ENCODE results near the gene KRT6A. TPM values are rescaled to one million over a fixed set of nuclear protein-coding genes. Genes with fewer than 3 reads are reported as not detected.
"Not testable (repeated sequence)": the region's sequence is repeated elsewhere in the genome, so short reads cannot be mapped to it uniquely, and the experiment has no call there.

The KRT6A gene
- total RNA-seq, 2 donors from 2014 or later, result not detected

DNA sequence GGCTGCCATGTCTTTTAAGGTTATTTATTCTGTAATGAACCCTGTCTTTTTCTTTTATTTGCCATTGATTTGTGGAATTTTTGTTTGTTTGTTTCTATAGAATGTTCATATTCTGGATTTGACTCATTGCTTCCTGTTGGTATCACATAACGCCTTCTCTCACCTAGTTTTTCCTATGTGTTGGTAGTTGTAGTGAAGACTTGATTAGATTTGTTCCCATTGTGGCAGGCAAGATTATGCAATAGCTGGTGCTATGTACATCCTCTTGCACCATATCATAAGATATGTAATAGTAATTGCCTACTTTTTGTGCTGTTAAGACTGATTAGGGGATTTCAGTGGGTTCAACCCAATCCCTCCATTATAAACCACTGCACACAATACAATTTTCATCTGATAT is 37.2 kb downstream of the KRT6A start:
- intact Hi-C loops (cut with DNase I), result no loop called here
- H3K9me3 ChIP-seq, result no peaks in the 10 kb centered on the region
- no peaks in the 10 kb centered on the region for H3K36me3 ChIP-seq
- H3K9ac ChIP-seq (ENCODE audit: low read depth in 2 of 2, low read length in 2 of 2), result no peak overlapping the region
- DNase-seq, result no peak
- no peak overlapping the region for H3K27ac ChIP-seq
- H3K4me1 ChIP-seq, result no peaks in the 10 kb centered on the region
- no peaks in the 10 kb centered on the region for H3K27me3 ChIP-seq
- no peak overlapping the region for H3K4me3 ChIP-seq
- TF ChIP-seq, protein P1, sequence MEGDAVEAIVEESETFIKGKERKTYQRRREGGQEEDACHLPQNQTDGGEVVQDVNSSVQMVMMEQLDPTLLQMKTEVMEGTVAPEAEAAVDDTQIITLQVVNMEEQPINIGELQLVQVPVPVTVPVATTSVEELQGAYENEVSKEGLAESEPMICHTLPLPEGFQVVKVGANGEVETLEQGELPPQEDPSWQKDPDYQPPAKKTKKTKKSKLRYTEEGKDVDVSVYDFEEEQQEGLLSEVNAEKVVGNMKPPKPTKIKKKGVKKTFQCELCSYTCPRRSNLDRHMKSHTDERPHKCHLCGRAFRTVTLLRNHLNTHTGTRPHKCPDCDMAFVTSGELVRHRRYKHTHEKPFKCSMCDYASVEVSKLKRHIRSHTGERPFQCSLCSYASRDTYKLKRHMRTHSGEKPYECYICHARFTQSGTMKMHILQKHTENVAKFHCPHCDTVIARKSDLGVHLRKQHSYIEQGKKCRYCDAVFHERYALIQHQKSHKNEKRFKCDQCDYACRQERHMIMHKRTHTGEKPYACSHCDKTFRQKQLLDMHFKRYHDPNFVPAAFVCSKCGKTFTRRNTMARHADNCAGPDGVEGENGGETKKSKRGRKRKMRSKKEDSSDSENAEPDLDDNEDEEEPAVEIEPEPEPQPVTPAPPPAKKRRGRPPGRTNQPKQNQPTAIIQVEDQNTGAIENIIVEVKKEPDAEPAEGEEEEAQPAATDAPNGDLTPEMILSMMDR (IDR thresholded peaks at IDR 0.05), result no peak

DNA sequence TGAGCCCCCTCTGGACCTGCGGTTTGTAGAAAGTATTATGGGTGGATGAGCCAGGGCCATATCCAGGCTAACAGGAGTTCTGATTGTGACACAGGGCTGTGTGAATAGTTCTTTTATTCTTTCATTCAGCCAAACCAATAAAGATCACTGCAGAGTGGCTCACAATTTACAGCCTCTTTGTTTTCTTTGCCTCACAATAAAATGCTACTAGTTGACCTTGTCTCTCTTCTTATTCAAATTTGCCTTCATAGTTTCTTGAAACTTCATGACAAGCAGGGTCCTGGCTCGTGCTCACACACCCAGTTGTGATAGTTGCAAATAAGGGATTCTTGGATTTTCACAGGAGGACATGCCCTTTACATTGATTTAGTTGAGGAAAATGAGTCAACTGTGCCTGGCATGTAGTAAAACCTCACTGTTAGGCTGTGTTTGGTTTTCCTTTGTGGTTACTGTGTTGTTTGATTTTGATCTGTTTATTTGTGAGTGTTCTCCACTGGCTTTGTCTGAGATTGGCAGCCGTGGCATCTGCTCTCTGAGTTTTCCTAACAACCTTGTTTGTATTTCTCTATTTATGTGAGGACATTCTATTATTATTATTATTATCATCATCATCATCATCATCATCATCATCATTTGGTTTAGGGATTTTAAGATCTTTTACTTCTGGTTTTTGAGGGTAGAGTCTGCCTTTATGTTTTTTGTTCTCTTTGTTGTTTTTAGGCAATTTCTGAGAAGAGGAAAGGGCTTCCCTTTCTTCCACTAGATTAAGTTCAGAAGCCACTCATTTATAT is 38.5 kb downstream of the KRT6A start:
- Histone ChIP-seq H3K27ac (no peak overlapping the region), H3K27me3 (no peaks in the 10 kb centered on the region), H3K4me1 (no peaks in the 10 kb centered on the region), H3K9ac (ENCODE audit: low read depth in 2 of 2, low read length in 2 of 2) (no peak overlapping the region), H3K9me3 (no peaks in the 10 kb centered on the region), H3K36me3 (no peaks in the 10 kb centered on the region), H3K4me3 (no peak overlapping the region)
- TF ChIP-seq, protein P1 (IDR thresholded peaks at IDR 0.05), result no peak
- intact Hi-C loops (cut with DNase I), result no loop called here
- no peak for DNase-seq

DNA sequence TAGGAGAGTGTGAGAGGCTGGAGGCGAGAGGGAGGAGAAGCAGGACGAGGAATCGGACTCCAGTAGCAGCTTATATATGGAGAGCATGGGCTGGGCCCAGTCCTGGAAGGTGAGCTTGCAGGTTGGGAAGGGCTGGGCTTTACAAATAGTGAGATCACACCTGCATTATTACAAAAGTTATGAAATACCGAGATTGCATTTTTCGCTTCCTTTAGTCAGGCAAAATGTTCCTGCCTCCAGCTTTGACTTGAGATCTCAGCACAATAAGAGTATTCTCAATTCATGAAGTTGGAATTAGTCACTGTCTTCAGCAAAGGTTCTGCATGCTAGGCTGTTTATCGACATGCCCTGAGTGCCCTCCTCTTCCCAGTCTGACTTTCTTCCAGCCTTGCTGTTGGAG is 41.0 kb downstream of the KRT6A start, which contains the start of gene KRT6B:
Gene KRT6B, minus strand, starts transcription at position 46 of the 400 bp plus-strand sequence. CDS start 68 bp downstream, outside the sequence.
- Histone ChIP-seq H3K27me3 (no peaks in the 10 kb centered on the region), H3K36me3 (no peaks in the 10 kb centered on the region), H3K4me1 (no peaks in the 10 kb centered on the region), H3K9ac (ENCODE audit: low read depth in 2 of 2, low read length in 2 of 2) (no peak within 1 kb of the TSS), H3K9me3 (no peaks in the 10 kb centered on the region), H3K27ac (no peak within 1 kb of the TSS), H3K4me3 (no peak within 1 kb of the TSS)
- no peak for DNase-seq
- TF ChIP-seq, protein P1 (IDR thresholded peaks at IDR 0.05), result no peak
- intact Hi-C loops (cut with DNase I), result no loop called here

- H3K4me1 ChIP-seq, result no peaks in the 10 kb centered on the region
- H3K9me3 ChIP-seq, result no peaks in the 10 kb centered on the region
- intact Hi-C loops (cut with DNase I), result no loop called here
- TF ChIP-seq, protein P1 (IDR thresholded peaks at IDR 0.05), result no peak
- H3K27ac ChIP-seq, result no peak overlapping the region
- H3K27me3 ChIP-seq, result no peaks in the 10 kb centered on the region
- H3K4me3 ChIP-seq, result no peak overlapping the region
- H3K9ac ChIP-seq (ENCODE audit: low read depth in 2 of 2, low read length in 2 of 2), result no peak overlapping the region
- H3K36me3 ChIP-seq, result no peaks in the 10 kb centered on the region
- DNase-seq, result no peak
These were observed 44.8 kb downstream of the KRT6A start for GRCh38 chr12:52448228-52448627.

DNA sequence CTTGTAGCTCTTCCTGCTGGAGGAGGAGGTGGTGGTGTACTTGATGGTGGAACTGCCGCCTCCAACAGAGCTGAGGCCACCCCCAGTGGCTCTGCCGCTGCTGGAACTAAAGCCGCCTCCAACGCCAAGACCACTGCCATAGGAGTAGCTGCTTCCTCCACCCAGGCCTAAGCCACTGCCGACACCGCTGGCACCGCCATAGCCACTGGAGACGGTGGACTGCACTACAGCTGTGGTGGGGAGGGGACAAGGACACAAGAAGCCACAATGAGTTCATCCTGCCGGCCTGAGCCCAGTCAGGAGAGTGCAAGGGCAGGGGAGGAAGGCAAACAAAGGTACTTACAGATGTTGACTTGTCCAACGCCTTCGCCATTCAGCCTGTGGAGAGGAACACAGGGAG is 45.9 kb downstream of the KRT6A start:
- H3K4me1 ChIP-seq; H3K4me3 ChIP-seq; intact Hi-C loops (cut with DNase I); H3K27ac ChIP-seq; H3K9me3 ChIP-seq; H3K27me3 ChIP-seq; DNase-seq; H3K9ac ChIP-seq (ENCODE audit: low read depth in 2 of 2, low read length in 2 of 2); H3K36me3 ChIP-seq: not testable (repeated sequence)

- intact Hi-C loops (cut with DNase I), result no loop called here
- Histone ChIP-seq H3K4me3 (no peak overlapping the region), H3K27ac (no peak overlapping the region), H3K9me3 (no peaks in the 10 kb centered on the region), H3K4me1 (no peaks in the 10 kb centered on the region), H3K9ac (ENCODE audit: low read depth in 2 of 2, low read length in 2 of 2) (no peak overlapping the region), H3K27me3 (no peaks in the 10 kb centered on the region), H3K36me3 (no peaks in the 10 kb centered on the region)
- TF ChIP-seq, protein P1 (IDR thresholded peaks at IDR 0.05), result no peak
- DNase-seq, result no peak
These were observed 46.6 kb downstream of the KRT6A start for GRCh38 chr12:52446367-52447045.

Measured in colonic mucosa (tissue), 4 donors.